Keratinocyte (primary cell): ENCODE data around the gene HBZ. TPM values are rescaled to one million over a fixed set of nuclear protein-coding genes. Genes with fewer than 3 reads are reported as not detected.

Experiments
- polyA plus RNA-seq, 5 experiments: library from polyadenylated mRNA; depleted of rRNA in 3 of 5; stranded (reverse) in 3 of 5; stranded (forward) in 1 of 5; unstranded in 1 of 5; fragments of >200 nt; gene quantifications; 1 replicate in 1 of 5; 2 replicates in 3 of 5; 3 replicates in 1 of 5; pipeline versions ENCODE4 v1.2.1 to v1.2.3, GENCODE V29; 2011 to 2012; ENCODE audit warnings: missing spikeins in 2 of 5, low read depth in 1 of 5, low replicate concordance in 1 of 5
- small RNA-seq, 3 experiments: library from RNA; depleted of rRNA; stranded (forward); fragments of <200 nt; gene quantifications; one replicate each; pipeline ENCODE3, GENCODE V24; 2012; ENCODE audit warnings: low read depth in 3 of 3, low replicate concordance in 1 of 3; ENCODE audit not compliant: insufficient read length in 3 of 3

Gene HBZ
- polyA plus RNA-seq, 1 donor (not counting 4 experiments of a cell fraction or from before 2014, with no cell fraction given) = not detected

Small RNA genes within 50 kb of the gene (small RNA-seq; reads per million reads assigned to genes)
- 0 reads per million in 3 experiments for gene RF00019

Other genes starting within 250 kb of the HBZ start
- gene POLR3K, start 99.0 kb upstream of the HBZ start, polyA plus RNA-seq = 16.3 to 28.8 TPM (median 23.2 TPM) in 3 replicates
- gene SNRNP25, start 98.8 kb upstream of the HBZ start, polyA plus RNA-seq = 29.2 to 45.9 TPM (median 44.7 TPM) in 3 replicates
- 20.4 to 37.2 TPM (median 24.0 TPM) in 3 replicates for gene RHBDF1, start 80.0 kb upstream of the HBZ start, polyA plus RNA-seq
- gene MPG, start 74.4 kb upstream of the HBZ start, polyA plus RNA-seq = 22.7 to 46.8 TPM (median 26.9 TPM) in 3 replicates
- 3.6 to 15.5 TPM (median 4.0 TPM) in 3 replicates for gene NPRL3, start 14.0 kb upstream of the HBZ start, polyA plus RNA-seq
- not detected in 3 replicates for gene HBM, start 13.3 kb downstream of the HBZ start, polyA plus RNA-seq
- 0.26 TPM in 1 of 3 replicates, not detected in the others for gene HBA2, start 20.2 kb downstream of the HBZ start, polyA plus RNA-seq
- 0.24 TPM in 1 of 3 replicates, not detected in the others for gene HBA1, start 24.0 kb downstream of the HBZ start, polyA plus RNA-seq
- 0.13 to 0.89 TPM (median 0.20 TPM) in 3 replicates for gene HBQ1, start 27.8 kb downstream of the HBZ start, polyA plus RNA-seq
- 23.7 to 31.2 TPM (median 31.0 TPM) in 3 replicates for gene LUC7L, start 76.8 kb downstream of the HBZ start, polyA plus RNA-seq
- 18.3 to 37.2 TPM (median 18.4 TPM) in 3 replicates for gene FAM234A, start 82.2 kb downstream of the HBZ start, polyA plus RNA-seq
- 0.05 TPM in 2 of 3 replicates, not detected in the other for gene RGS11, start 123.3 kb downstream of the HBZ start, polyA plus RNA-seq
- gene ARHGDIG, start 127.9 kb downstream of the HBZ start, polyA plus RNA-seq = 0.14 to 0.17 TPM in 2 of 3 replicates, not detected in the other
- gene PDIA2, start 130.5 kb downstream of the HBZ start, polyA plus RNA-seq = 0.18 to 0.46 TPM (median 0.42 TPM) in 3 replicates
- 8.8 to 13.3 TPM (median 11.4 TPM) in 3 replicates for gene AXIN1, start 200.1 kb downstream of the HBZ start, polyA plus RNA-seq
- 115 to 142 TPM (median 128 TPM) in 3 replicates for gene MRPL28, start 217.9 kb downstream of the HBZ start, polyA plus RNA-seq
- gene PGAP6, start 229.3 kb downstream of the HBZ start, polyA plus RNA-seq = 25.5 to 47.7 TPM (median 46.7 TPM) in 3 replicates
- 140 to 246 TPM (median 141 TPM) in 3 replicates for gene NME4, start 244.6 kb downstream of the HBZ start, polyA plus RNA-seq
- gene DECR2, start 249.2 kb downstream of the HBZ start, polyA plus RNA-seq = 14.2 to 28.1 TPM (median 18.8 TPM) in 3 replicates